ENCODE results near the gene TMED1.
A peak's percentile ranks its signal among the peaks of the same experiment; 100 is the strongest.

TMED1 gene

GRCh38 chr19:10817291-10818038 is 18.5 kb downstream of the TMED1 start:
- no peak for DNase-seq
- in situ Hi-C loops (cut with HindIII; ENCODE audit: low pct_ligation_motif_present, low pct_unique_long_range_greater_than_20kb, low sequenced_read_pairs), result no loop called here

GRCh38 chr19:10816691-10817090 is 19.3 kb downstream of the TMED1 start:
- DNase-seq, result no peak
- in situ Hi-C loops (cut with HindIII; ENCODE audit: low pct_ligation_motif_present, low pct_unique_long_range_greater_than_20kb, low sequenced_read_pairs), result no loop called here

GRCh38 chr19:10815969-10816644 is 19.9 kb downstream of the TMED1 start:
- DNase-seq, result no peak
- in situ Hi-C loops (cut with HindIII; ENCODE audit: low pct_ligation_motif_present, low pct_unique_long_range_greater_than_20kb, low sequenced_read_pairs), result no loop called here

- no peak for DNase-seq
- in situ Hi-C loops (cut with HindIII; ENCODE audit: low pct_ligation_motif_present, low pct_unique_long_range_greater_than_20kb, low sequenced_read_pairs), result no loop called here
Measured at GRCh38 chr19:10815007-10815536, 20.9 kb downstream of the TMED1 start.

GRCh38 chr19:10812902-10813404 is 23.1 kb downstream of the TMED1 start:
- in situ Hi-C loops (cut with HindIII; ENCODE audit: low pct_ligation_motif_present, low pct_unique_long_range_greater_than_20kb, low sequenced_read_pairs), result no loop called here

GRCh38 chr19:10812196-10812595 is 23.8 kb downstream of the TMED1 start:
- DNase-seq, result no peak
- in situ Hi-C loops (cut with HindIII; ENCODE audit: low pct_ligation_motif_present, low pct_unique_long_range_greater_than_20kb, low sequenced_read_pairs), result no loop called here

More at GRCh38 chr19:10812902-10813404, 23.1 kb downstream of the TMED1 start:
- peak; percentile 71 for DNase-seq

GRCh38 chr19:10811391-10812111 is 24.5 kb downstream of the TMED1 start:
- in situ Hi-C loops (cut with HindIII; ENCODE audit: low pct_ligation_motif_present, low pct_unique_long_range_greater_than_20kb, low sequenced_read_pairs), result no loop called here
- DNase-seq, result no peak

GRCh38 chr19:10809651-10810285 is 26.2 kb downstream of the TMED1 start:
- in situ Hi-C loops (cut with HindIII; ENCODE audit: low pct_ligation_motif_present, low pct_unique_long_range_greater_than_20kb, low sequenced_read_pairs), result no loop called here
- no peak for DNase-seq

GRCh38 chr19:10808937-10809649 is 26.9 kb downstream of the TMED1 start:
- in situ Hi-C loops (cut with HindIII; ENCODE audit: low pct_ligation_motif_present, low pct_unique_long_range_greater_than_20kb, low sequenced_read_pairs), result no loop called here
- DNase-seq, result no peak

GRCh38 chr19:10805758-10806247 is 30.2 kb downstream of the TMED1 start:
- in situ Hi-C loops (cut with HindIII; ENCODE audit: low pct_ligation_motif_present, low pct_unique_long_range_greater_than_20kb, low sequenced_read_pairs), result no loop called here
- DNase-seq, result no peak

- in situ Hi-C loops (cut with HindIII; ENCODE audit: low pct_ligation_motif_present, low pct_unique_long_range_greater_than_20kb, low sequenced_read_pairs), result no loop called here
- no peak for DNase-seq
Measured at GRCh38 chr19:10805065-10805757, 30.8 kb downstream of the TMED1 start.

GRCh38 chr19:10803252-10803651 is 32.8 kb downstream of the TMED1 start:
- no peak for DNase-seq
- in situ Hi-C loops (cut with HindIII; ENCODE audit: low pct_ligation_motif_present, low pct_unique_long_range_greater_than_20kb, low sequenced_read_pairs), result no loop called here

GRCh38 chr19:10802479-10802878 is 33.5 kb downstream of the TMED1 start:
- in situ Hi-C loops (cut with HindIII; ENCODE audit: low pct_ligation_motif_present, low pct_unique_long_range_greater_than_20kb, low sequenced_read_pairs), result no loop called here
- no peak for DNase-seq

- no peak for DNase-seq
- in situ Hi-C loops (cut with HindIII; ENCODE audit: low pct_ligation_motif_present, low pct_unique_long_range_greater_than_20kb, low sequenced_read_pairs), result no loop called here
Measured at GRCh38 chr19:10800488-10800887, 35.5 kb downstream of the TMED1 start.

- in situ Hi-C loops (cut with HindIII; ENCODE audit: low pct_ligation_motif_present, low pct_unique_long_range_greater_than_20kb, low sequenced_read_pairs), result no loop called here
- no peak for DNase-seq
Measured at GRCh38 chr19:10797541-10798256, 38.3 kb downstream of the TMED1 start.

- DNase-seq, result no peak
- in situ Hi-C loops (cut with HindIII; ENCODE audit: low pct_ligation_motif_present, low pct_unique_long_range_greater_than_20kb, low sequenced_read_pairs), result no loop called here
Measured at GRCh38 chr19:10797078-10797477, 38.9 kb downstream of the TMED1 start.

GRCh38 chr19:10796653-10797052 is 39.4 kb downstream of the TMED1 start:
- DNase-seq, result no peak
- in situ Hi-C loops (cut with HindIII; ENCODE audit: low pct_ligation_motif_present, low pct_unique_long_range_greater_than_20kb, low sequenced_read_pairs), result no loop called here

Measured in ACHN (cell line).